ENCODE results near the gene CLDN2. TPM values are rescaled to one million over a fixed set of nuclear protein-coding genes. Genes with fewer than 3 reads are reported as not detected.
"Not testable (repeated sequence)": the region's sequence is repeated elsewhere in the genome, so short reads cannot be mapped to it uniquely, and the experiment has no call there.

CLDN2 gene, protein sequence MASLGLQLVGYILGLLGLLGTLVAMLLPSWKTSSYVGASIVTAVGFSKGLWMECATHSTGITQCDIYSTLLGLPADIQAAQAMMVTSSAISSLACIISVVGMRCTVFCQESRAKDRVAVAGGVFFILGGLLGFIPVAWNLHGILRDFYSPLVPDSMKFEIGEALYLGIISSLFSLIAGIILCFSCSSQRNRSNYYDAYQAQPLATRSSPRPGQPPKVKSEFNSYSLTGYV
- polyA plus RNA-seq (2013, experiment 1 of 2; ENCODE audit: insufficient read length), result not detected
- not detected for polyA plus RNA-seq (2013, experiment 2 of 2; ENCODE audit: insufficient read length)

DNA sequence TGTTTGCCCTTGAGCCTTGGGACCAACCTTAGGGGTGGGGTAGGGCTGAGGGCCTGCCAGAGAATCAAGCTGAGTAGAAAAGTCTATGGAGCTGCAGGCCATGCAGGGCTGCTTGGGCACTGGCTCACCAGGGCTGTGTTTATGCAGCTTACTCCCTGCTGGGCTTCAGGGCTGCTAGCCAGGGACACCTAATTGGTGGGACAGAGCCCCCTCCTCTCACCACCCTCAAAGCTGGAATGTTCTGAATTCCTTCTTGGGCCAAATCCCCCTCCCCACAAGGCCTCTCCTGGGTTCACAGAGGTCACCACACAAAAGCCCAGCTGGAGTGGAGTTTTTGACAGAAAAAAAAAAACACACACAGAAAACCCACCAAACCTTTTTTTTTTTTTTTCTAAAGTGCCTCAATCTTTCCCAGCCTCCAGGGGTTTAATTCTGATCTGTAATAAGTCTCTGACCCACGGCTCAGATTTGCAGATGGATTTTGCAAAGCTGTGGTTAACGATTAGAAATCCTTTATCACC, at the start of gene CLDN2:
Gene CLDN2 (plus strand): TSS at position 471 of the 521 bp plus-strand sequence. CDS start 7,827 bp downstream, outside the sequence.
- no peak for DNase-seq

DNA sequence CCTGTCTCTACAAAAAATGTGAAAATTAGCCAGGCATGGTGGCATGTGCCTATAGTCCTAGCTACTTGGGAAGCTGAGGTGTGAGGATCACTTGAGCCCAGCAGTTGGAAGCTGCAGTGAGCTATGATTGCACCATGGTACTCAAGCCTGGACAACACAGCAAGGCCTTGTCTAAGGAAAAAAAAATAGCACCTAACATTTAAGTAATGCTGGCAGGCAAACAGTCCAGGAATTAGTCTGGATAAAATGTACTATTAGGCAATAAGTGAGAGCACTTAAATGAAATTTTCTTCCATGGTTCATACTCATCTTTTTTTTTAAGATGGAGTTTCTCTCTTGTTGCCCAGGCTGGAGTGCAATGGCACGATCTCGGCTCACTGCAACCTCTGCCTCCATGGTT, 47.4 kb upstream of the CLDN2 start:
- DNase-seq, result not testable (repeated sequence)

DNA sequence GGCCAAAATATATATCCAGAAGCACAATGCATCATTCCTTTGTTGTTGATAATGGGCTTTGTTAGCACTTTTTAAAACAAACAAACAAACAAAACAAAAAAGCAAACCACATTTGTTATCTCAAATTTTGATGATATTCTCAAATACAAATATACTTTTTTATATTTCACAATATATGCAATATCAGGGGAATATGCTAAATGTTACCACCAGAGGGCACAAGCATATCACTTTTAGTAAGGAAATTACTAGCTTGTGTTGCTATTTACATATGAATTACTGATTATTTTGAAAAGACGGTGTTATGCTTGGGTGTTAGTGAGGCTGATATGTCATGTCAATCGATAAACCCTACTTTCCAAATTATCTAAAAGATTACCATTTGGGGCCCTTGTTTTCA, 46.1 kb upstream of the CLDN2 start:
- DNase-seq, result no peak

DNA sequence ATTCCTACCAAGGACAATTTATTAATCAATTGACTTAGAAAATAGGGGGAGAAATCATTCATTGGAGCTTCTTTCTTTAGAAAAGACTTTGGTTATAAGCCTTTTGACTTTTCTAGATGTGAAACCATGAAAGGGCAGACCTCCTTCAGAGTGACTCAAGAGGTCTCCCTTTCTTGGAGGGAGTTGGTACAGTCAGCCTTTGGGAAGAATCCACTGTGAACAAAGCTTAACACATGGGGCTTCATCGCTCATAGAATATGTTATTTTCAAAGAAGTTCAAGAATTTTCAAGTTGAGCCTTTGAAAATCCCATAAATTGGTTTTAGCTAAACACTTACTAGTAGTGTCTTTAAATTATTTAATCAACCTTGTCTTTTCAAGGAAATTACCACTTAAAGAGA, 45.1 kb upstream of the CLDN2 start:
- peak; percentile 14 for DNase-seq

DNA sequence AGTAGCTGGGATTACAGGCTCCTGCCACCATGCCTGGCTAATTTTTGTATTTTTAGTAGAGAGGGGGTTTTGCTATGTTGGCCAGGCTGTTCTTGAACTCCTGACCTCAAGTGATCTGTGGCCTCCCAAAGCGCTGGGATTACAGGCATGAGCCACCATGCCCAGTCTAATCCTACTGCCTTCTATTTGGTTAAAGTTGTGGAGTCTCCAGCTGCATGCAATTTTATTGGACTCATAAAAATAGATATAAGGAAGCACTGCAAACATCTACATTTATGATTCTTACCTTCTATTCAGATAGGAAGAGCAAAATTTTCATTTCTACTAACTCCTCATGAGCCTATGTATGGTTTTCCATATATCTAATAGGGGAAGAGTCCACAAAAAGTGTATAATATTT, 30.7 kb upstream of the CLDN2 start:
- no peak for DNase-seq

DNA sequence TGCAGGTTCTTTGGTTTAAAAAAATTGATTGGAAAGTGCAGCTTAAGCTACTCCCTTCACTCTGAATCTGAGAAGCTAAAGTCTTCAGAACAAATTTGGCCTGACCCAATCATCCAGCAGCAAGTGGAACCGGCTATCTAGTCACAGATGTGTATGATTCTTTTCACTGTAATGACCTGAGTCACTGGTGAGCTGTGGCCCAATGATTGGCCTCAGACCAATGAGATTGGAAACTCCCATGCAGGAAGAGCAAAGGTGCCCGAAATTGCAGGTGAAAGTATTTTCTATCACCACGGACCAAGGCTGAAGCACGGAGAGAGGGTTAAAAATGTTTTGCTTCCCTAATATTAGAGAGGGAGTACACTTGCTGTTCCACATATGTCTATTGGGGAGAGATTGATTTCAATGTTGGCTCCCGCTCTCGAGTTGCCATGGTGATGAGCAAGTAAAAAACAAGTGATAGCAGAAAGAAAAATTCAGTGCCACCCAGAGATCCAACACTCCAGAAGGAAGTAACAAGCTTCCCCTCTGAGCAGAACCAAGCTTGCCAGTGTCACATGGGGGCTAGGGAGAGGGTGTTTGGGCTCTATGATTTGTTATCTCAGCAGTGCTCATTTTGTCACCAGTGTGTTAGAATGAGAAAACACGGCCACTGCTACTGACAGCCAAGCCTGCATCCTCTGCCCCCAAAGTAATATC, 28.3 kb upstream of the CLDN2 start:
- DNase-seq, result no peak

DNA sequence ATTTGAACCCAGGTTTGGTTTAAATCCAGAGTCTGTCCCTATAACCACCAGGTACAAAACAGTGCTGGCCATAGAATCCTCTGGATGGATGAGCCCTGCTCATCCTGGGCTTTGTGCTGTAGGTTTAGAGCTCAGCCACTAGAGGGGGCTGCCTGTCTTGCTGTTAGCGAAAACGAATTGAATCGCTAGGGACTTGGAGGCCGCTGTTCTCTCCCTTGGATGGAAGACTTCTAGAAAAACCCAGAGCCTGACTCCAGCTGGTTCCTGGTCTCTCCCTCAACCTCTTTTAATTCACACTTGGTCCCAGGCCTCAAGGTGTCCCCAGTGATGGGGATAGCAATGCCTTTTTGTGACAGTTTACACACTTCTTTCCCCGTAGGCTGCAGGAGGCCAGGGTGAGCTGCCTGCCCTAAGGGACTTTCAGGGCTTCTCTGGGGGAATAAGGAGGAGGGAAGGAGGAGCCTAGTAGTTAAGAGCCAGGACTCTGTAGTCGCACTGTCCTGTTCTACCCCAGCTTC, 25.8 kb upstream of the CLDN2 start:
- DNase-seq, result peak; percentile 61

DNA sequence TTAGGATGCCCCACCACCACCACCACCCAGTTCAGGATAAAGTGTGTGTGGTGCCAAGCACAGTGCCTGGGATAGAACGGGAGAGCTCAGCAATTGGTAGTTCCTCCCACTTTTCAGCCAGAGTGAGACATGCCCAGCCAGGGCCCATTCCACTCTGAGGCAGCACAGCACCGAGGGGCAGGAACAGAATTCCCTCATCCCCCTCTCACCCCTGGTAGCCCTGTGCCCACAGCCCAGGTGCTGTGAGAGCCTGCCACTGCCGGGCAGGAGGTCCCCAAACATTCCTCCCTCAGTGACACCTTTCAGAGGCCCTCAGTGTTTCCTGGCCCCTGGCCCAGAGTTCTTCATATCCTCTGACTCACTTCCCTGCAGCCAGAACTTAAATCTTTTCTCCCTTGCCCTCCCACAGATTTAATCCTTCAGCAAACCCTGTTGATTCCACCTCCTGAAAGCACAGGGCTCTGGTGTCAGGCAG, 25.2 kb upstream of the CLDN2 start:
- peak; percentile 70 for DNase-seq

DNA sequence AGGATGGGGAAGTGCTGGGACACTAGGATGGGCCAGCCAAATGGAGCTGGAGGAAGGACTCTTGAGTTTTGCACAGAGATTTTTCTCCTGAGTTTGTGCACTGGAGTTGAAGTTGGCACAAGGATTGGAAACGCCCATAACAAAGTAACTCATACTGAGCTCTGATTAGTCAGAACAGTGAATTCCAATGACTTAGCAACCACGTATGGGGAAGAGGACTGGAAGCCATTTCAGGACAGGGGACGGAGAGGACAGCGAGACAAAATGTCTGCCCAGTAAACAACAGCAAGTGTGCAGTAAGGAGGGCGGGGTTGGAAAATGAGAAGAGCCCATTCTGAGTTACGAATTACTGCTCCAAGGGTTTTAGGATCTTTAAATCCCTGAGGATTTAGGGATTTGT, 22.9 kb upstream of the CLDN2 start:
- peak; percentile 37 for DNase-seq

DNA sequence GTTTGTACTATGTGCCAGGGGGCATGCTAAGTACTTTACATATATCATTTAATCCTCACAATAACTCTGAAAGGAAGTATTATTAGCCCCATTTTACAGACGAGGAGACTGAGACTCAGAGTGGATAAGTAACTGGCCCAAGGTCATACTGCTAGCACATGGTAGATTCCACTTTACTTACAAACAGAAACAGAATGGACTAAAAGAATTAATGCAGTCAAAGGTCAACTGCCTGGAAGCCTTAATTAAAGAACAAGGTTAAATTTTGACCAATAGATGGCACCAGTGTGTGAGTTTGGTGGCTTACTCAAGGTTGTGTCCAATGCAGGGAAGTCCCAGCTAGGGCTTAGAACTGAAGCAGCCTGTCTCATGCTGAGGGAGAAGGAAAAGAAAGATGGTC, 21.7 kb upstream of the CLDN2 start:
- DNase-seq, result peak; percentile 38

DNA sequence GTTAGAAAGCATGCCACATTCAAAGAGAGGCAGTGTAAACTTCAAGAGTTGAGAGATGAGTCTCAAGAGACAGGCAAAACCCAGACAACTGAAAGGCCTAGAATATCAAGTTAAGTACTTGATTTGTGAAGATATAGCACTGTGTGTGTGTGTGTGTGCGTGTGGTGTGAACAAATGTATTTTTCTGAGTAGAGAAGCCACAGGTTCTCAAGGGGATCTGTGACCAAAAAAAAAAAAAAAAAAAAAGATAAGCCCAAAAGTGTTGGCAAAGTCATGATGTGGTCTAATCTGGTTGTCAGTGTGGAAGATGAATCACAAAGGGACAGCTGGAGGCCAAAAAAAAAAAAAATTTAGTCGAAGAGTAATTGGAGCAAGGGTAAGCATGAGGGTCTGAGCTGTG, 20.9 kb upstream of the CLDN2 start:
- no peak for DNase-seq

DNA sequence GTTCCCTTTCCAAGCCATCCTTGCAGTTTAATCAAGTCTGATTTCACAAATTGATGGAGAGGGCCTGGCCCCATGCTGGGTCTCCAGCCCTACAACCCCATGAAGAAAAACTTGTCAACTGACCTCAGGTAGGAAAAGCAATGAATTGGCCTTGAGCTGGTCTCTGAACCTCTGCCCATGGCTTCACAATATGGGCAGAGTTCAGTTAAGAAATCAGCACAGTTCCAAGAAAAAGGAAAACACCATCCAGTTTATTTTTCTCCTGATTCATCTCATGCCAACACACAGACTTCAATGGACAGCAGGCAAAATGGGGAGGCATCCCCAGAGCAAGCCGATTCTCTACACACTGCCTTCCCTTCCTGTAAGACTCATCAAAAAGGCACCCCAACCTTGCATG, 20.4 kb upstream of the CLDN2 start:
- no peak for DNase-seq

DNA sequence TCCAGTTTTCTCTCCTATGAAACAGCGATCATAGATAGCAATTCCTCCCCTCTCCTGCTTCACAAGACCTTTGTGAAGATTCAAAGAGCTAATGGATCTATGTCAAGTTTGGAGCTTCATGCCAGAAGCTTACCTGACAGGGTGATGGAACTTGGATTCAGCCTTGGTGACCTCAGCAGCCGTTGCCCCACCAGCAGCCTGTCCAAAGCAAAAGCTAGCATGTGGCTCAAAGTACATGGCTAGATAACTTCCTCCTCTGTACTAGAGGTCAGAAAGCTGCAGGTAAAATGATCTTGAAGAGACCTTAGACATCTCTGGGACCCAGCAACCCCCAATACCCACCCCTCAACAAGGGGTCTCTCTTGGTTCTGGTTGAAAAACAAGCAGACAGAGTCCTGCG, 18.9 kb upstream of the CLDN2 start:
- DNase-seq, result no peak

DNA sequence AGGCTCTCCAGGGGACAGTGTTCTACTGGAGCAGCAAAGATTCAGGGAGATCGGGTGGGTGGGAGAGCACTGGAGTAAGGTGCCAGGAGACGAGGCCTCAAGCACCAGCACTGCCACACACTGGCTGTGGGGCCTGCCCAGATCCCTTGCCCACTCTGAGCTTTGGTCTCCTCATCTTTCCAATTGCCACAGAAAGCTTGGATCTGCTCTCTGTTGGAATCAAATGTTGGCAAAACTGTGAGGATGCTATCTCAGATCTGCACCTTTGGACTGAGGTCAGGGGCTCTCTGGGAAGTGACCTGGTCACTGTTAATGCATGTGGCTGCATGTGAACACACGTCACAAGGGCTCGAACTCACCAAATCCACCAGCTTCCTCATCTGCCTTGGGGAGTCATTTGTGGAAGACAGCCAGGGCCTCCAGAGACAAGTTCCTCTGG, 18.4 kb upstream of the CLDN2 start:
- no peak for DNase-seq

DNA sequence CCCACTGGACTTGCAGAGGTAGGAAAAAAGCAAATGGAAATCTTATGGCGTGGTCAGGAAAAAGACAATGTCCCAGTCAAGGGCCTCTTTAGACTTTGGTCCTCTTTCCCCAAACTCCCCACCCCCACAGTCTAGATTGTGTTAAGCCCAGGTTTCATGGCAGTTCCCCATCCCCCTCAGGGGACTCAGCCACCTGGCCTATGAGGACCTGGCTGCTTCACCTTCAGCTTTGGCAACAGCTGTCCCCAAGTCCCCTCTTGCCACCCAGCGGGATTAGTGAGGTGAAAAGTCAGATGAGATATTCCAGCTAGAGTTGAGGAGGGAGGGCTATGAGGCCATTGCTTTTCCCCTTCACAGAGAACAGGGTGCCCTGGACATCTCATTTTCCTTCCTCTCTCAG, 17.5 kb upstream of the CLDN2 start:
- DNase-seq, result no peak

DNA sequence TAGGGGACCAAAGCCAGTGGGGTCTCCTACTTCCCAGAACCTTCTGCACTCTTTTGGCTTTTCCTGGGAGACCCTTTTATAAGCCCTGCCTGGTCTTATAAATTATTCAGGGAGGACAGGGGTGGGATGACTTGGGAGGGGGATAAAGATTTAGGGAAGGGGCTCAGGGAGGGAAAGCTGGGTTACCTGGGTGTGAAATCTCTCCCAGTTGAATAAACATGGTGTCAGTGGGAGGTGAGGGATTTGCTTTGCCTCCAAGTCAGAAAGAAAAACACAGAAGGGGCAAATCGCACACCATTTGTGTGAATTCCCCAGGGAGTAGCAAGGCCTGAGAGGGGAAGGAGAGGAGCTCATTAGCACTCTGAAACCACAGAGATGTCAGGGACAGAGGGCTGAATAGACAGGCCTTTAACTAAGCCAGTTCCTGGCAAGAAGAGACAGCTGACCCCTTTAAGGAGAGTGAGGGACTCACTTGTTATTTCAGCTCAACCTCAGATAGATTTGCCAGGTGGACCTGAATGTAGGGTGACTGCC, 16.8 kb upstream of the CLDN2 start, which contains the start of gene RIPPLY1:
Gene RIPPLY1 (minus strand): TSS at position 51 of the 534 bp plus-strand sequence. CDS start 54 bp downstream, outside the sequence.
- no peak for DNase-seq

DNA sequence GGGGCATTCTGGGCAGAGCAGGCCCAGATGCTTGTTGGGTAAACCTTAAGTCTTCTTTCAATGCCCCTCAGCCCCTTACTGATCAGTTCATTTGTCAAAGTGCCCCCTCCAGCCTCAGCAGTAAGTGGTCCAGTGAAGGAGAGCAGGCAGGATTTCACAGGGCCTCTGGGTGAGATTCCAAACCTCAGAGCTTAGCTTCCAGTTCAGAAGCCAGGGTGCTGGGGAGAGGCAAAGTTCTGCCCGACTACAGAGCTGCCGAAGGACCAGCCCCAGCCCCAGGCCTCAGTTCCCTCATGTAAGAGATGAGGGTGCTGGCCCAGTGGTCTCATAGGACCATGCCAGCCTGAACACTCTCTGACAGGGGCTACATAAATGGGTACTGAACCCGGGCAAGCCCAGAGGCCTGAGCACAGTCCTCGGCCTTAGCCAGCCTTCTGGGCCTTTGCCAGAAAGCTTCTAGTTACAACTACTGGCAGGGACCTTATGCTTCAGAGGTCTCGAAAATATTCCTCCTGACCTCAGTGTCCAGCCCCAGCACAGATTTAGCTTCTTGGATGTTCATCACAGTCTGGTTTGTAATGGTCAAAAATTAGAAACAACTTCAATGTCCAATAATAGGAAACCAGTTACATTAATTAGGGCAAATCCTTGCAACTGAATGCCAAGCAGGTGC, 16.2 kb upstream of the CLDN2 start:
- DNase-seq, result no peak

DNA sequence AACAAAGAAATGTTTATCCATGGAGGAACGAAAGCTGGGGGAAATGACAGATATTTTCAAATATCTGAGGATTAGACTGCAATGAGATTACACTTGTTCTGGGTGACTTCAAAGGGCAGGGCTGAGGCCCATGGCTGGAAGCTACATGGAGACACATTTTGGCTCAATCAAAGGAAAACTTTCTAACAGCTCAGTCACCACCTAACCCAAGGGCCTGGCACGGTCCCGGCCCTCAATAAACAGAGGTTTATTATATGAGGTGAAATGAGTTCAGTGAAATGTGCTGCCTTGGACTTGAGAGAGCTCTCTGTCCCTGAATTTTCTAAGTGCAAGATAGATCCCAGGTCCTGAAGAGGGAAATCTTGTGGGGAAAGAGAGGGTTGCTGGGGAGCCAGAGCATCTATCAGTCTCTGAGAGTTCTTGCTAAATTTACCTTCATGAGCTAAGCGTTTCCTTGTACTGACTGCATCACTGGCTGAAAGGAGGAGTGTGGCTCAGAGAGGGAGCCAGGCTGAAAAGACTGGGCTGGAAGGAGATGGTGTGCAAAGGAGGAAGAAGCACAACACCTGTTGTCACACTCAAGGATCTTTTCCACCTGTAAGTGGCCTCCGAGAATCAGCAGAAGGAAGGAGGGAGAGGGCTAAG, 15.0 kb upstream of the CLDN2 start:
- no peak for DNase-seq

DNA sequence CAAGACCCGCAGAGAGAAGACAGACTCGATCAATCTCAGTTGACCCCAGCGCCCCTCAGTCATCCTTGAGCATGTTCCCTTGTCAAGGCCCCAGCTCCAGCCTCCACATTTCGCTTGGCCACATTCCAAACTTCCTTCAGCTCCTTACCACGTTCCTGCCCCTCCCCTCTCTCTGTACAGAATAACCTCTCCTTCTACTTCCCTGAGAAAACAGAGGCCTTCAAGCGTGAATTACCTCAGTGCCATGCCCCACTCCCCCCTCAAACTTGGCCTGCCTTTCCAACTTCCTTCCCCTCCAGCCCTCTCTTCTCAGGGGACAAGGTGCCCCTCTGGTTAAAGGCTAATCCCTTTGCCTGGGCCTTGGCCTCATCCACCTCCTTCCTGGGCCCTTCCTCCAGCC, 13.8 kb upstream of the CLDN2 start:
- DNase-seq, result no peak

DNA sequence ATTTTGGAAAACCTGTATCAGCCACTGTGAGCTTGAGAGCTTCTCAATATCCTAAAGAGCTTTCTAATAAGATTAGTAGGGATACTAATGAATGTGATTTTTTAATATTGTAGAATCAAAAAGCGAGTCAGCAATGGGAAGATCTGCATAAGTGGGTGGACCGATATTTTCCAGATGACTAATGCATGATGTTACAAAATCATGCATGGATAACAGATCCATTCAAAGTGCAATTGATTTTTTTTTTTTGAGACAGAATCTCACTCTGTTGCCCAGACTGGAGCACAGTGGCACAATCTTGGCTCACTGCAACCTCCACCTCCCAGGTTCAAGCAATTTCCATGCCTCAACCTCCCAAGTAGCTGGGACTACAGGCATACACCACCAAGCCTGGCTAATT, 7.3 kb upstream of the CLDN2 start:
- no peak for DNase-seq

DNA sequence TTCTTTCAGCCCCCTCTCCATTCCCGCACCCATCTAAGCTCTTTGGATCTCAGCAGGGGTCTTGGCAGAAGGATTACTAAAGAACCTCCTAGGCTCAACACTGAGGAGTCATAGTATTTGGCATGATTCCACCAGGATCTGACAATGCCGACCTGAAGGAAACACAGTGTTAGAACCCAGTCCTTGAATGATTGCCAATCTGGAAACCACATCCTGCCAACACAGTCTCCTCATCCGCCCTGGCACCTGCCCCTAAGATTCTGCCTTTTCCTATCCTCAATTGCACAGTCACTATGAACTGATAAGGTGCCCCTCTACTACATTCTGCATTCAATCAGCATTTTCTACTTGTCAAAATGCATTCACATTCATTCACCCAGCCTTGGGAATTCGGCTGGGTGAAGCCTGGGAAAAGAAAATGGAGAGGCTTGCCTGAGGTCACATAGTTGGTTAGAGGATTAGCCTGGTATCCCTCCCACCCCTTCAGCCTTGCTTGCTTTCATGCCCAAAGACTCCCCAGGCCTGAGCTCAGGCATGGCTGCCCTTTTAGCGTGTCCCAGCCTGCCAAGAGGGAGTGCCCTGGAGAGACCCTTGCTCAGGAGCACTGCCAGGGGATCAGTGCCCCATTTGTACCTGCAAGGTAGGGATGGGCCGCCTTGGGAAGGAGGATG, 2.2 kb upstream of the CLDN2 start:
- peak; percentile 56 for DNase-seq

DNA sequence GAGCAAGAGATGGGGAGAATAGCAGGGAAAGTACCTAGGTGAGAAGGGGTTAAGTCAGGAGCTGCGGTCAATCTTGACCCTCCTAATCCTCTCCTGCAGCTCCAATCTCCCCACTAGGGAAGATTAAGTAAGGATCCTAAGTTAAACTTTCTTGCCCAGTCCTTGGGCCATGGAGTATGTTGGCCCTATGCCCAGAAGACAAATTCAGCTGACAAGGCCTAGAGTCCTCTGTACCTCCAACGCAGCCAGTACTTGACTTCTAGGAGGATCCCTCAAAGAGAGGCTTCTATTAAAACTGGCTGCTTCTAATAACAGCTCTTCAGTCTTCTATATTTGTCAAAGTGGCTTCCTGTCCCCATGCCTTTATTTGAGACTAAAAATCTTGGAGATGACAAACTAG, 1.4 kb downstream of the CLDN2 start:
- no peak for DNase-seq

Data from fibroblast of skin of abdomen (primary cell).